ENCODE measurements around the gene IRF3.
A peak's percentile ranks its signal among the peaks of the same experiment; 100 is the strongest.
"Not testable (repeated sequence)": the region's sequence is repeated elsewhere in the genome, so short reads cannot be mapped to it uniquely, and the experiment has no call there.

Gene IRF3

GRCh38 chr19:49646586-49646985, 19.1 kb downstream of the IRF3 start:
- no peak for DNase-seq (ENCODE audit: low read depth in 2 of 2)

DNA sequence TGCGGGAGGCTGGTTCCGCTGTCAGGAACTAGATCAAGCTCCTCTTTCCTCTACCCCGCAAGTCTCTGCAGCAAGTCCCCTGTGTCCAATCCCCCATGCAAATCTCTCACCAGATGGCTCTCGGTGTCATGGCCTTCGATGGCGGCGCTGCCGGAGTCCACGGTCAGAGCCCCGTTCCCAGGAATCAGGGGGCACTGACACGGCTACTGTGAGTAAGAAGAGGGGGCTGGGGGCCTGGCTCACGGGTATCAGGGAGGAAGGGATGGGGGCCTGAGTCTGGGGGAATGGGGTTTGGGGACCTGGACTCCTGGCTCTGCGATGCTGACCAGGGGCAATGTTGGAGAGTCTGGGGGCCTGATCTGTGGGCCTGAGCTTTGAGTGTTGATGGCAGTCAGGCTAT, 19.7 kb downstream of the IRF3 start:
- no peak for DNase-seq (ENCODE audit: low read depth in 2 of 2)

GRCh38 chr19:49645592-49645991, 20.1 kb downstream of the IRF3 start:
- DNase-seq (ENCODE audit: low read depth in 2 of 2), result no peak

GRCh38 chr19:49643466-49643865, 22.2 kb downstream of the IRF3 start:
- DNase-seq (ENCODE audit: low read depth in 2 of 2), result no peak

DNA sequence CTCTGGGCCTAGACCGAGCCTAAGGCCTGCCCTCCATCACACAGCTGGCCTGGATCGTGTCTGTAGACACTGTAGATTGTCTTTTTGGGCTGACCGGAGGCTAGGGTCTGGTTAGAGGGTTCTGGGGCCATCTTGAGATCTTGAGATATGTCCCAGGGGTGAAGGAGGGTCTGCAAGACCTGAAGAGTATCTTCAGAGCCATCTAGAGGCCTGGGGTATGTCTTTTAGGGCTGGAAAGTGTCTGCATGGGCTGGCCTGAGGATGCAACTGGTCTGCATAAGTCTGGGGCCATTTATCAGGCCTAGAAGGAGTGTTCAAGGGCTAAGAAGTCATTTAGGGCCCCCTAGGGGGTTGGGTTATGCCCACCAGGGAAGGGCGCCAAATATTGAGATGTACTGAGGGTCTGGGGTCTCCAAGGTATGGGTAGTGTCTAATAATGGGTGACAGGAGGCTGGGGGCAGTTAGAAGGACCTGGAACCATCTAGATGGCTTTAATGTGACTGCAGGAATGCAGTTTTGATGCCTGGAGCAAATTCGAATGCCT, 23.1 kb downstream of the IRF3 start:
- no peak for DNase-seq (ENCODE audit: low read depth in 2 of 2)

- DNase-seq (ENCODE audit: low read depth in 2 of 2), result peak; percentile 95 to 99
Measured at GRCh38 chr19:49641688-49642491, 23.8 kb downstream of the IRF3 start, which contains the start of gene SCAF1. TSS of gene SCAF1 (plus strand) at chr19:49642209. CDS start at chr19:49645027, 2,818 bp downstream.

DNA sequence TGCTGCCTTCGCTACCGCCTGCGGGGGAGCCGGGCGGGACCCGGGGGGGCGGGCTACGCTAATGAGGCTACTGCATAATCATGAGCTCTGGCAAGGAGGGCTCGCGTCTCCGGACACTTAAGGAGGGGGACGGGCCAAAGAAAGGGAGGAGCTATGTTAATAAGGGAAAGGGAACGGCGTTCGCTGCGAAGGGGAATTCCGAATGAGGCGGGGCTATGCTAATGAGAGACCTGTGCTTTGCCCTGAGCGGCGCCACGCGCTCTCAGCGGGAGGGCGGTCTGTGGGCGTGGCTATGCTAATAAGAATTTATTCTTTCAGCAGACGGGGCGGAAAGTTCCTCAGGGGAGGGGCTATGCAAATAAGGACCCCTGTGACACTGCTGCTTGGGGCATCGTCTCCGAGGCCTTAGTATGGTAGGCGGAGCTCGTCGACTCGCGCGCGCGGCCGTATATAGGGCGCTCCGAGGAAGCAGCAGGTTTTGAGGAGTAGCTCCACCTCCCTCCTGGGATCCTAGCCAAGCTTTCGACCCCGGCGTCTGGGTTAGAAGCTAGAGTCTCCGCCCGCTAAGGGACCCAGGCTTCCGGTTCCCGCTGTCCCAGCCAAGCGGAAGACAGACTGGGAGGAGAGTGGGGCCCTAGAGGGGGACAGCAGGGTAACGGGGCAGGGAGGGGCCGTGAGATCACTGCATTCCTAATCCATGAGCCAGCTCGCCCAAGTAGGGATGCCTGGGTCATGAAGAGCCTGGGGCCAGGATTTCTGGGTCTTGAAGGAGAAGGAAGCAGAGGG, 25.4 kb downstream of the IRF3 start, which contains the start of gene RRAS:
RRAS (minus strand) TSS at position 31 of the 786 bp plus-strand sequence. CDS start 45 bp downstream, outside the sequence.
- DNase-seq (ENCODE audit: low read depth in 2 of 2), result peak; percentile 99

GRCh38 chr19:49639401-49640112, 26.1 kb downstream of the IRF3 start:
- no peak for DNase-seq (ENCODE audit: low read depth in 2 of 2)

GRCh38 chr19:49637821-49638738, 27.6 kb downstream of the IRF3 start:
- no peak for DNase-seq (ENCODE audit: low read depth in 2 of 2)

DNA sequence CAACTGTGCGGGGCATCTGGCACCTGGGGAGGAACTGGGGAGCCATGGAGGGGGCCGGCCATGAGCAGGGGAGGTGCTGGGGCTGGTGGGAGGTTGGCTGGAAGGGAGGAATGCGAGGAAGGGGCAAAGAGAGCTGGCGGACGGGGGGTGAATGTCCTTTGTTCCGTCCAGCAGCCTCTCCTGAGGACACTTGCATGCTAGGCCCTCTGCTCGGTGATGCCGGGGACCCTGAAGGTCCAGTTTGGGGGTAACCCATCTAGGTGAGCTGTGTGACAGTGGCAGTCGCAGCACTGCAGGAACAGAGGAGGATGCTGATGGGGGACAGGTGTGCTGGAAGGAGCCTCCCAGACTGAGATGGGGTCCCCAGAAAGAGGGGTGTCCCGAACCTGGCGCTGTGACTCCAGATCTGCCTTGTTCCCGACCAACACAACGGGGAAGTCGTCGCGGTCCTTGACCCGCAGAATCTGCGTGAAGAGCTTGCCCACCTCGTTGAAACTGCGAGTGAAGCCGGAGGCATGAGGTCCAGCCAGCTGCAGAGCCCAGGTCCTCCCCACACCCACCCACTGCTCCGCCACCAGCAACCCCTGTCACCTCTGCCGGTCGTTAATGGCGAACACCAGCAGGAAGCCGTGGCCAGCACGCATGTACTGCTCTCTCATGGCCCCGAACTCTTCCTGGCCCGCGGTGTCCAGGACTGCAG, 29.3 kb downstream of the IRF3 start:
- DNase-seq (ENCODE audit: low read depth in 2 of 2), result no peak

DNA sequence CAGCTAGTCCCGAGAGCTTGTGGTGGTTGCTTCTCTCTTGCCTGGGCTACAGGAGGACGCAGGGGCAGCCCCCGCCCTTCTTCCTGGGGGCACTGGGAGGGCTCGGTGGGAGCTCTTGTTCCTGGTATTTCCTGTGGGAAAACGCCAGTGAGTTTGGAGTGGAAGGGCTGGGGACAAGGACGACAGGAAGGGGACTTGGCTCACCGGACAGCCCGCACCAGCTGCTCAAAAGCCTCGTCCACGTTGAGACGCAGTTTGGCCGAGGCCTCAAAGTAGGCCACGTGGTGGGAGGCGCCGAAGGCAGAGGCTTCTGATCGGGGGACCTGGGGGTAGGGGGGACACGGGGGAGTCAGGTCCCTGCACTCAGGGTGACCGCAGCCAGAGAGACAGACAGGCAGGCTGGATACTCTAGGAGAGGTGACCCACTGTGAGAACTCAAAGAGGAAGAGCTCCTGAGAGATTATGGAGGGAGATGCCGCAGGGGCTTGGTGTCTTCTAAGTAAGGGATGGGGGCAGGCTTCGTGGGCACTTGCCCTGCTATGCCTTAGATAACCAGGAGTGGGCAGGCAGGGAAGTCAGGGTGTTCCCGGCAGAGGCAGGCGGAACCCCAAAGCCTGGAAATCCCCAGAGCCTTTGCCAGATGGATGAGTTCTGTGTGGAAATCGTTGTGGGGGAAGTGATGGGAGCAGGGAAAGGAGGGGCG, 30.0 kb downstream of the IRF3 start:
- no peak for DNase-seq (ENCODE audit: low read depth in 2 of 2)

DNA sequence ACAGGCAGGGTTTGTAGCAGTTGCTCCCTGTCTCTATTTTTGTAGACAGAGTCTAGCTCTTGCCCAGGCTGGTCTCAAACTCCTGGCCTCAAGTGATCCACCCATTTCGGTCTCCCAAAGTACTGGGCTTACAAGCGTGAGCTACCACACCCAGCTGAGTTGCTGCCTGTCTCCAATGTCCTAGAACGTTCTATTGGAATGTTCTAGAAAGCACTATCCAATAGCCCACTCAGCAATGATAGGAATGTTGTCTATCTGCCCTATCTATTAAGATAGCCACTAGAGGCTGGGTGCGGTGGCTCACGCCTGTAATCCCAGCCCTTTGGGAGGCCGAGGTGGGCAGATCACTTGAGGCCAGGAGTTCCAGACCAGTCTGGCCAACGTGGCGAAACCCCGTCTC, 32.4 kb downstream of the IRF3 start:
- DNase-seq (ENCODE audit: low read depth in 2 of 2), result not testable (repeated sequence)

DNA sequence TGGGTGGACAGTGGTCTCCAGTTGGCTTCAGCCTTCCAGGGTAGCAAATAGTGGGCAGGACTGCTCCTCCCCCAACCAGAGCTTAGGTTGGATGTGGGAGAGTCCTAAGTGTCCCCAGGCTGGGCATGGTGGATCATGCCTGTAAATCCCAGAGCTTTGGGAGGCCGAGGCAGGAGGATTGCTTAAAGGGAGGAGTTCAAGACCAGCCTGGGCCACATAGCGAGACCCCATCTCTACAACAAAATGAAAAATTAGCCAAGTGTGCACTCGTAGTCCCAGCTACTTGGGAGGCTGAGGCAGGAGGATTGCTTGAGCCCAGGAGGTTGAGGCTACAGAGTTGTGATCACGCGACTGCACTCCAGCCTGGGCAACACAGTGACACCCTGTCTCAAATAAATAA, 33.1 kb downstream of the IRF3 start:
- DNase-seq (ENCODE audit: low read depth in 2 of 2), result no peak

DNA sequence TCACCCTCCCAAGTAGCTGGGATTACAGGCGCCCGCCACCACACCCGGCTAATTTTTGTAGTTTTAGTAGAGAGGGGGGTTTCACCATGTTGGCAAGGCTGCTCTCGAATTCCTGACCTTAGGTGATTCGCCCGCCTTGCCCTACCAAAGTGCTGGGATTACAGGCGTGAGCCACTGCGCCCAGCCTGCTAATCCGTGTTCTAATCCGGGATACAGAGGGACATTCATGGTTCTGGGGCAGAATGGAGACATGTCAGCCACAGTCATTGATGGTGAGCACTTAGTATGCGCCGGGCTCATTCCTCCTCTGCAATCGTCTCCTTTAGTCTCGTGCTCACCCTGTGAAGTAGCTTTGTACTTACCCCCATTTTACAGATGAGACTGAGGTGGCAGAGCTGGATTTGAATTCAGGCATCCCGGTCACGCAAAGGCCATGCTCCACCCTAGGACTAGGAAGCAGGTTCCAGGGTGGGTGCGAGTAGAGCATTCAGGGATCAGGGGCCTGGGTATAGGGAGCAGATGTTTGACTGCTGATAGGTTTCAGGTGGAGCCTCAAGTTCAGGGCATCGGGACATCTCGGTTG, 34.0 kb downstream of the IRF3 start:
- DNase-seq (ENCODE audit: low read depth in 2 of 2), result no peak

DNA sequence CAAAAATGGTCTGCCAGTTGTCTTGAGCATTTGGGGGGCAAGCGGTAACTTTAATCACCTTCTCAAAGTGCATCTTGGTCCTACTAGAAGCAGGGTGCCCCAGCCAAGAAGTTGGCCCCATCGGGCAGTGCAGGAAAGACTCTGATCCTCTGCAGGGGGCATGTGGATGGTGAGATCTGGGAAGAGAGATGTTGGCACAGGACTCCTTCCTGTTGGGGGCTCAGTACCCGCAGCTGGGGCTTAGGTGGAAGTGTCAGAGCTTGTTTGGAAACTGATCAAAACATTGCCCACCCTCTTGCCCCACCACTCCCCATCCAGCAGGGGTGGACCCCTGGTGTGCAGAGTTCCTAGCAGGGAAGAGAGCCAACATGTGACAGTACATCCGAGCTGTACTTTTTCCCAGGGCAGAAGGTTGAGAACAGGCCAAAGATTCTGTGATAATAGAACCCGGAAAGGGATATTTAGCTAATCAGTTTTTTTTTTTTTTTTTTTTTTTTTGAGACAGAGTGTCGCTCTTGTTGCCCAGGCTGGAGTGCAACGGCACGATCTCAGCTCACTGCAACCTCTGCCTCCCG, 34.6 kb downstream of the IRF3 start:
- DNase-seq (ENCODE audit: low read depth in 2 of 2), result no peak

DNA sequence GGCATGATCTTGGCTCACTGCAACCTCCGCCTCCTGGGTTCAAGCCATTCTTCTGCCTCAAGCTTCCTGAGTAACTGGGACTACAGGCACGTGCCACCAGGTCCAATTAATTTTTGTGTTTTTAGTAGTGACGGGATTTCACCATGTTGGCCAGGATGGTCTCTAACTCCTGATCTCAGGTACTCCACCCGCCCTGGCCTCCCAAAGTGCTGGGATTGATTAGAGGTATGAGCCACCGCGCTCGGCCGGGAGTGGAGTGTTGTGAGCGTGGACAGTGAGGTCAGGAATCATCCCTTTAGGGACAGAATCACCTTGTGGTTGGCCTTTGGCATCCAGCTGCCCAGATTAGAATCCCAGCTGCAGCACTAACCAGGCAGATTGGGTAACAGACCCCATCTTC, 36.0 kb downstream of the IRF3 start:
- no peak for DNase-seq (ENCODE audit: low read depth in 2 of 2)

DNA sequence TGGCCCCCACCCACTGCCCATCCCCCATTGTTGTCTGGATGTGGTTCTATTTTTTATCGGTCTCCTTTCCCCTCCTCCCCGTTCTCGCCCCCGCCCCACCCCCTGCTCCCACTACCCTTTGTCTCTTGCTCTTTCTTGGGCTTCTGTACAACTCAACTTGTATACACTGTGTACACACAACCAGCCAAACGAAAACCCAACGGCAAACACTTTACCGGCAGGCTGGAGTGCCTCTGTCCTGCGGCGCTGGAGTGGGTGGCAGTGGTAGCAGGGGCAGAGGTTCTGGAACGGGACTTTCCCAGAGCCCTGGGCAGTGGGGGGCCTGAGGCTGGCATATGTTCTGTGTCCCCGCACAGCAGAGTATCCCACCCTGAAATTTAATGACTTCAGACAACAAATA, 39.4 kb downstream of the IRF3 start:
- no peak for DNase-seq (ENCODE audit: low read depth in 2 of 2)

DNA sequence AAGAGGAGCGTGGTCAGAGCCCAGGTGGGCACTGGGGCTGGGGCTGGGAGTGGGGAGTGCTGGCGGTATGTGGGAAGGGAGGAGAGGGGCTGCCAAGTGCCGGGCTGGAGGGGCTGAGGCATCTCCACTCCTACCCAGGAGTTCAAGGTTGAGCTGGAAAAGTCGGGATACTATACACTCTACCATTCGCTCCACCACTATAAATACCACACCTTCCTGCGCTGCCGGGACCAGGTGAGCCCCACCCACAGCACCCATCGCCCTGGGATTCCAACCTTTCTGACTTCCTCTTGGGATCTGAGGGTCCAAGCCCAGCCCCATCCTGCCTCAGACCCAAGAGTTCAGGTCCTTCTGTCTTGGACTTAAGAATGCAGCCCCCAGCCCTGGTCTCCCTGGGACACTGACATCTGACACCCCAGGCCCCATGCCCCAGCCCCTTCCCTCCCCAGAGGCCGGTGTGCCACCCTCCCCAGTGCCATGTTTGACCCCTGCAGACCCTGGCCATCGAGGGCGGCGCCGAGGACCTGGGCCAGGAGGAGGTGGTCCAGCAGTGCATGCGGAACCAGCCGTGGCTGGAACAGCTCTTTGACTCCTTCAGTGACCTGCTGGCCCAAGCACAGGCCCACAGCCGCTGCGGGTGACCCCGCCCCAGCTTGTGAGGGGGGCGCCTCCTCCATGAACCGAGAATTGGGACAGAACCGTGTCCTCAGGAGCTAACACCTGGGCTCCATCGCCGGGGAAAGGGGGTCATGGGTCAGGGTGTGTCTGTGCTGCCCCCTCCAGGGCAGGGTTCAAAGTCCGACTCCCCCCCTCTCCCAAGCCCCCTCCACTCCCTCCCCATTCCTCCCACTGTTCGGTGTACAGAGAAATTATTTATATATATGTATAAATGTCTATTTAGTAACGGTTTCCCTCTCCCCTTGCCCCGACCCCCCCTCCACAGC, 40.4 kb downstream of the IRF3 start:
- DNase-seq (ENCODE audit: low read depth in 2 of 2), result no peak
